ENCODE measurements around the gene HEATR9.

GRCh38 chr17:35808962-35809854 lies 59.5 kb downstream of the HEATR9 start, which contains the start of gene TAF15:
- TF ChIP-seq, protein P1, sequence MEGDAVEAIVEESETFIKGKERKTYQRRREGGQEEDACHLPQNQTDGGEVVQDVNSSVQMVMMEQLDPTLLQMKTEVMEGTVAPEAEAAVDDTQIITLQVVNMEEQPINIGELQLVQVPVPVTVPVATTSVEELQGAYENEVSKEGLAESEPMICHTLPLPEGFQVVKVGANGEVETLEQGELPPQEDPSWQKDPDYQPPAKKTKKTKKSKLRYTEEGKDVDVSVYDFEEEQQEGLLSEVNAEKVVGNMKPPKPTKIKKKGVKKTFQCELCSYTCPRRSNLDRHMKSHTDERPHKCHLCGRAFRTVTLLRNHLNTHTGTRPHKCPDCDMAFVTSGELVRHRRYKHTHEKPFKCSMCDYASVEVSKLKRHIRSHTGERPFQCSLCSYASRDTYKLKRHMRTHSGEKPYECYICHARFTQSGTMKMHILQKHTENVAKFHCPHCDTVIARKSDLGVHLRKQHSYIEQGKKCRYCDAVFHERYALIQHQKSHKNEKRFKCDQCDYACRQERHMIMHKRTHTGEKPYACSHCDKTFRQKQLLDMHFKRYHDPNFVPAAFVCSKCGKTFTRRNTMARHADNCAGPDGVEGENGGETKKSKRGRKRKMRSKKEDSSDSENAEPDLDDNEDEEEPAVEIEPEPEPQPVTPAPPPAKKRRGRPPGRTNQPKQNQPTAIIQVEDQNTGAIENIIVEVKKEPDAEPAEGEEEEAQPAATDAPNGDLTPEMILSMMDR (IDR thresholded peaks at IDR 0.05; ENCODE audit: low read depth, low read length), result peak; percentile 77
- no peak for TF ChIP-seq EZH2phosphoT487 (IDR thresholded peaks at IDR 0.05; ENCODE audit: low read depth)
